ENCODE measurements around the gene MKRN2OS.

DNA sequence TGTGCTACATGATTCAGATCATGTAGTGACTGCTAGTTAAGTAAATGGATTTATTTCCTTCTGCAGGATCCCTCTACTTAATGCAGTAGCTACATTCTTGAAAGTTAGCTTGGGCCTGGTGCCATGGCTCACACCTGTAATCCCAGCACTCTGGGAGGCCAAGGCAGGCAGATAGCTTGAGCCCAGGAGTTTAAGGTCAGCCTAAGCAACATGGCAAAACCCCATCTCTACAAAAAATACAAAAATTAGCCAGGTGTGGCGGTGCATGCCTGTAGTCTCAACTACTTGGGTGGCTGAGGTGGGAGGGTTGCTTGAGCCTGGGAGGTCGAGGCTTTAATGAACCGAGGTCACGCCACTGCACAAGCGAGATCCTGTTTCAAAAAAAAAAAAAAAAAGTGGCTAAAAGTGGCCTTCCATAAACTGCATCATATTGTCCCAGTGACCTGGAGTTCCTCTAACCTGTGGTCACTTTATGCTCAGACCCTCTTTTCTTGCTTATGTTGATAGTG lies 39.0 kb downstream of the MKRN2OS start:
- TF ChIP-seq CTCF (IDR thresholded peaks at IDR 0.05) (no peak), POLR2A (IDR thresholded peaks at IDR 0.05) (no peak)

Measured in breast epithelium (tissue), 3 donors.